HG03354 (cell line): ENCODE measurements around the gene DGKD.
"Not testable (repeated sequence)": the region's sequence is repeated elsewhere in the genome, so short reads cannot be mapped to it uniquely, and the experiment has no call there.

Experiments used
- ATAC-seq: cut with Tn5 transposase; IDR thresholded peaks from one replicate; pipeline ENCODE4 v1.9.1; 2021; ENCODE audit warnings: mild to moderate bottlenecking; ENCODE audit not compliant: unreplicated experiment, poor library complexity, severe bottlenecking

The DGKD gene

GRCh38 chr2:233358947-233359346 is 4.7 kb downstream of the DGKD start:
- no peak for ATAC-seq

DNA sequence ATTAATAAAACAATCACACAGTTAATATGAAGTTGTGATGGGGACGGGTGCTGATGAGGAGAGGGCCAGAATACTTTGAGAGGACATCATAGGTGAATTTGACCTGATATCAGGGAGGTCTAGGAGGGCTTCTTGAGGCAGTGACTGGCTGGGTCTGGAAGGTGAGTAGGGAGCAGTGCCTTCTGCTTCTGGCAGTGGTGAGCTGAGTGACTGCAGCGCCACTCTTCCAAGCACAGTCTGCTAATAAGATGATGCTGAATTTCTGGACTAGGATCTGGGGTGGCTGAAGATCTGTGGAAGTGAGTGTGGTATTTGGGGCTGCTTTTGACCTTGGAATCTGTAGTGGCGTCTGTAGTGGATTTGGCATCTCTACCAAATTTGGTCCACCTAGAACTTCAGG is 5.5 kb downstream of the DGKD start:
- no peak for ATAC-seq

GRCh38 chr2:233360771-233361176 is 6.5 kb downstream of the DGKD start:
- no peak for ATAC-seq

GRCh38 chr2:233361297-233361696 is 7.0 kb downstream of the DGKD start:
- no peak for ATAC-seq

- no peak for ATAC-seq
Measured at GRCh38 chr2:233362742-233363141, 8.4 kb downstream of the DGKD start.

- no peak for ATAC-seq
Measured at GRCh38 chr2:233363744-233364235, 9.5 kb downstream of the DGKD start.

DNA sequence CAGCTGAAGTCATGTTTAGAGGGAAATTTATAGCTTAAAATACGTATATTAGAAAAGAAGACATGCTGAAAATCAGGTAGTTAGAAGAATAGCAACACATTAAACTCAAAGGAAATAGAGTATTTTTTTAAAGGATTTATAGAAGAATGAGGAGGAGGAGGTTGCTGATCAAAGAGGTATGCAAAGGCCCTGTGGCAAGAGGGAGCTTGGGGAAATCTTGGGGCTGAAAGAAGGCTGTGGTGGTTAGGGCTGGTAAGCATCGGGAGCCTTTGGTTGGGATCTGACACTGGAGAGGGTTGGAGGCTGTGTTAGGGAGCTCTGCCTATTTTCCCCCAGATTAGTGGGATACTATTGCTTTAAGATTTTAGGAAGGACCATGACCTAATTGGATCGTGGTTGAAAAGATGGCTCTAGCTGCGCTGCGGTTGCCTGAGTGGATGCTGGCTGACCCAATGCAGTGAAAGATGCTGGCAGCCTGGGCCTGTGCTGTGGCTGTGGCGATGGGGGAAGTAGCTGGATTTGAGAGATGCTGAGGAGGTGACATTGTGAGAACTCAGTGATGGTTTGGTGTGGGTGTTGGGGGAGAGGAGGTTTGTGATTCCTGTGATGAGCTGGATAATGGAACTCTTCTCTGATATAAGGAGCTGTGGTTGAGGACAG is 11.7 kb downstream of the DGKD start:
- no peak for ATAC-seq

- ATAC-seq = no peak
Measured at GRCh38 chr2:233367586-233367985, 13.3 kb downstream of the DGKD start.

- no peak for ATAC-seq
Measured at GRCh38 chr2:233368756-233369155, 14.5 kb downstream of the DGKD start.

DNA sequence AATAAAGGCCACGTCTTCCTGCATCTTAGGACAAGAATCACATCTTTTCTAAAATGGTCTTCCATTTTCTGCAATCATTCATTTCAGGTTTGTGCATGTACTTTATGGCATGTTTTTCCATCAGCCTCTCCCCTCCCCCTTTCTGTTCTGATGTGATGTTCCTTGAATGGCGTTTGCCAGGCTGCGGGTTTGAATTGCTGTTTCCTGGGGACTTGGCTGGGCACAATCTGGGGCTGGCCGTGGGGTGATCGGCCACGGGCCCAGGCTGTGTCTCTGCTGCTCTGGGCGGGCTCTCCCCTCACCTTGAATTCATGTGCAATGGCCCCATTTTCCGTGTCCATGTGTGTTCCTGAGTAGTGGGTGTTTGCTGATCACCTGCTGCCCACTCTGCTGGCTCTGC is 15.2 kb downstream of the DGKD start:
- no peak for ATAC-seq

DNA sequence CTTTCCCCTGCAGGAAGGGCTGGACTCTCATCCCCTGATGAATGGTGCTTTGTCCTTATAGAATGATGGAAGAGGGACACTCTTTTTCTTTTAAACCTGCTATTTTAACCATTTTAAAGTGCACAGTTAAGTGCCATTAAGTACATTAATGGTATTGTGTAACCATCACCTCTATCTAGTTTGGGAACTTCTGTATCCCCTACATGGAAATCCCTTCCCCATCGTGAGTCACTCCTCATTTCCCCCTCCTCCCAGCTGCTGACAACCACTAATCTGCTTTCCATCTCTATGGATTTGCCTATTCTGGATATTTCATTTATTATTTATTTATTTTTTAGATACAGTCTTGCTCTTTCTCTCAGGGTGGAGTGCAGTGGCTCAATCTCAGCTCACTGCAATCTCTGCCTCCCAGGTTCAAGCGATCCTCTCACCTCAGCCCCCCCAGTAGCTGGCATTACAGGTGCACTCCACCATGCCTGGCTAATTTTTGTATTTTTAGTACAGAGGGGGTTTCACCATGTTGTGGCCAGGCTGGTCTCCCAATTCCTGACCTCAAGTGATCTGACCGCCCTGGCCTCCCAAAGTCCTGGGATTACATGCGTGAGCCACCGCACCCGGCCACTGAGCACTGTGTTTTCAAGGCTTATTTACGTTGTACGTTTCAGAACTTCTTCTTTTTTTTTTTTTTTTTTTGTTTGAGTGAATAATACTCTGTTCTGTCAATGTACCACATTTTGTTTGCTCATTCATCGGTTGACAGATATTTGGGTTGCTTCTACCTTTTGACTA is 15.8 kb downstream of the DGKD start:
- no peak for ATAC-seq

DNA sequence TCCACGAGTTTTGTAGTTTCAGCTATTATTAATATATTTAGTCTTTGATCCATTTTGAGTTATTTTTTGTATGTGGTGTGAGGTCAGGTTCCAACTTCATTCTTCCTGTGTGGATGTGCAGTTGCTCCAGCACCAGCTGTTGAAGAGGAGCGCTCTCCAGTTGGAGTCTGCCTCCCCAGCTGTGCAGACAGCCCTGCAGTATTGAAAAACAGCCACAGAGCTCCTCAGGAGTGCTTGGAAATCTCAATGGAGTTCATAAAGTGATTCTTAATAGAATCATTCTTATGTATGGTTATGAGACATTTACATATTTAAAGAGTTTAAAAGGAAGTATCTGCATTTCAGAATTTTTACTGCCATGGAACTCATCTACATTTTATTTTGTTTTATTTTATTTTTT is 17.3 kb downstream of the DGKD start:
- no peak for ATAC-seq

- ATAC-seq = no peak
Measured at GRCh38 chr2:233372855-233373254, 18.6 kb downstream of the DGKD start.

DNA sequence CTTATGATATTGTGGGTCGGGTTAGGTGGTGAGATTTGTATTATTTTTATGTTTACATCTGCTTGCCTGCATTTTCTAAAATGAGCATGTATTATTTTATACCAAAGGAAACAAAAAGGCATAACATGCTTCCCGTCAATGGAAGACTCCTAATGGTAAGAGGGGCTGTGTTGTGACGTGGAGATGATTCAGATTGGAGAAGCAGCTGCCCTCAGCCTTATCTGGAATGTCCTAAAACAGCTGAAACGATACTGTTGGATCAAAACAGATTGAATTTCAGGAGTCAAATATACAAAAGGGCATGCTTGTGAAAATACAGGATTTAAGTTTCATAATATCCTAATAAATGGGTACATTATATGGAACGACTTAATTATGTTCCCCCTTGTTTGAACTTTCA is 19.0 kb downstream of the DGKD start:
- ATAC-seq = no peak

DNA sequence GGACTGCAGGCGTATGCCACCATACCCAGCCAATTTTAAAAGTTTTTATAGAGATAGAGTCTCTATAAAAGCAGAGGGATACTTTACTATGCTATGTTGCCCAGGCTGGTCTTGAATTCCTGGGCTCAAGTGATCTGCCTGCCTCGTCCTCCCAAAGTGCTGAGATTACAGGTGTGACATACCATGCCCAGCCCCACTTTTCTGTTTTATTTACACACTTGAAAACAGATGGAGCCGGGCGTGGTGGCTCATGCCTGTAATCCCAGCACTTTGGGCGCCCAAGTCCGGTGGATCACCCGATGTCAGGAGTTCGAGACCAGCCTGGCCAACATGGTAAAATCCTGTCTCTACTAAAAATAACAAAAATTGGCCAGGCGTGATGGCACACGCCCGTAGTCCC is 20.5 kb downstream of the DGKD start:
- ATAC-seq = not testable (repeated sequence)

DNA sequence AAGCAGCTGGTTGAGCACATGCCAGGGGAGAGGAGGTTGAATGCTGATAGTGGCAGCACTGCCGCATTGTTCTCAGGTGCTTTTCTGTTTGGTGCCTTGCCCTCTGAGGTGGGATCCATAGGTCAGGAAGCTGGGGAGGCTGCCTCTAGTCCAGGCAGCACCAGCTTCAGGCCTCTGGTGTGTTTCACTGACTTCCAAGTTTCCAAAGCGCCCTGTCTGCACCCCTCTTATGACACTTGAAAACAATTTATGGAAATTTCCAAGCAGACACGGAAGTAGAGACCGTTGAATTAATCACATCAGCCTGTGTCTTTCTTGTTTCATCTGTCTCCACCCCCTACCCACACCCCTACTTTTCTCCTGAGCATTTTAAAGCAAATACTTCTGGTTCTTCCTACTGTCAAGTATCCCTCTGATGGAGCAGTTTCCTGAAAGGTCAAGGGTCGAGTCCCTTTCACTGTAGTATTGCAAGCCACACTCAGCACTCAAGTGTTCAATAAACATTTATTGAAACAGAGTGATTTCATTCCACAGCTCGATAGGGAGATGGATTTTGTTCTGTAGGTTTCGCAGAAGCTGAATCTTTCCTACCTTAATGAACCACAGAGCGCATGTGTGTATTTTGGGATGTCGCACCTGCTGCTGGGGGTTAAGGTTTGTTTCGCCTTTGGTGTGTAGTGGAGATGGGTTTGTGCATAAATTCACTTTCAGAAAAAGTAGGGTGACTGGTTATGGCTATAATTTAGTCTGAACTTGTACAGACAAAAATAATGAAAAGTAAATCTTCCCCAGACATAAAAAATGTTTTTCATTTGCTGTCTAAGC is 21.4 kb downstream of the DGKD start:
- no peak for ATAC-seq

DNA sequence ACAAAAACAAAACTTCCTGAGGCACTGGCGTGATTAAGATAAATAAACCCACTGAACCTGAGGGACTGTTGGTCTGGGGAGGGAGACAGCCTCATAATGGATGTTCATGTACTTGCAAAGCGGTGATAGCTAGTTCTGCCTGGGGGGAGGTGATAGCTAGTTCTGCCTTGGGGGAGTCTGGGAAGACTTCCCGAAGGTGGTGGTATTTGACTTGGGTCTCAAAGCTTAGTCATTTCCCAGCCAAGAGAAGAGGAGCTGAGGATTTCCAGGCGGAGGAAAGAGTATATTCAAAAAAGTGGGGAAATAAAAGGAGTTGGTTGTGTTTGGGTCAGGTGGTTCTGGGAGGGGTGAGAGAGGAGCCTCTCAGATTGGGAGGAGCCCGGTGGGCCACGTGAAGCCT is 24.7 kb downstream of the DGKD start:
- no peak for ATAC-seq

DNA sequence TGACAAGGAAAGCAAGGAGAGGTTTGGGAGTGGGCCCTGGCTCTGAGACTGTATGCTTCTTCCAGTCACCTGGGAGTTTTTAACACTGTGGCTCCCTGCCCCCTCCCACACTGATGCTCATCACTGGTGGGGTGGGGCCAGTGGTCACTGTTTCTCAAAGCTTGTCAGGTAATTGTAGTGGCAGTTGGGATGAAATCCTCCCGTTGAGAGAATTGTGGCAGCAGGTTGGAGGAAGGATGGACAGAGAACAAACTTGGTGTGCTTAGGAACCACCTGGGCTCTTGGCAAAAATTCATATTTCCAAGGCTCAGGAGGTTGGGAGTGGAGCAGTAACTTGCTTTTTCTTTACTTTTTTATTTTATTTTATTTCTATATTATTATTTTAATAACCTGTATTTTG is 25.1 kb downstream of the DGKD start:
- no peak for ATAC-seq

- ATAC-seq = peak; percentile 51
Measured at GRCh38 chr2:233380132-233380895, 26.0 kb downstream of the DGKD start.
